GM12878 (cell line): ENCODE results near the gene PHF21B. TPM values are rescaled to one million over a fixed set of nuclear protein-coding genes. Genes with fewer than 3 reads are reported as not detected.

Experiments used
- ATAC-seq: fragments of 200-7000 bp; cut with Tn5 transposase; 3 replicates; pipeline ENCODE4 v1.9.1; 2020; ENCODE audit warnings: mild to moderate bottlenecking, moderate library complexity
- BruUV-seq: library from RNA; stranded (reverse); fragments of 400-500 nt; replicated peaks from 2 replicates; lab custom pipeline; 2021; lab: Mats Ljungman, UMichigan
- CTCF ChIA-PET: fragments of 300-600 bp; sonication (Branson Sonifier 250); formaldehyde crosslinking; extraction: SDS; loops from one replicate; lab custom pipeline; 2021; ENCODE audit warnings: inconsistent platforms; lab: Yijun Ruan, JAX
- POLR2A ChIA-PET: fragments of 350-600 bp; formaldehyde crosslinking; extraction: SDS; loops from one replicate; lab custom pipeline; 2021; ENCODE audit warnings: inconsistent platforms; lab: Charles Lee
- RAD21 ChIA-PET: fragments of 300-600 bp; sonication (Branson Sonifier 250); formaldehyde crosslinking; loops from one replicate; lab custom pipeline; 2023; ENCODE audit warnings: antibody characterized with exemption; ENCODE audit not compliant: unreplicated experiment; lab: Charles Lee
- SMC1A ChIA-PET: fragments of 300-600 bp; sonication (Branson Sonifier 250); formaldehyde crosslinking; loops from one replicate; lab custom pipeline; 2023; ENCODE audit not compliant: unreplicated experiment, uncharacterized antibody; lab: Charles Lee
- DNase-seq: peaks from one replicate; pipeline ENCODE4 v3.0.0-alpha.2; 2011; ENCODE audit warnings: low read depth, low spot score
- FAIRE-seq: peaks from 3 replicates; lab custom pipeline; 2011; peaks lifted over from hg19 to GRCh38; lab: Jason Lieb, UNC
- H2AFZ ChIP-seq: 2 replicates; pipeline ENCODE4 v1.6.0; 2011; ENCODE audit warnings: low read depth, low read length, control low read depth; ENCODE audit not compliant: control insufficient read depth
- H3K27ac ChIP-seq: 2 replicates; pipeline ENCODE4 v1.5.1; 2011; ENCODE audit warnings: control low read depth; ENCODE audit not compliant: control insufficient read depth, insufficient read depth
- H3K27me3 ChIP-seq, 2 experiments: replicated peaks in 1 of 2; 2 replicates each; pipeline versions ENCODE4 v1.6.0 to v1.6.1; 2011; ENCODE audit warnings: low read length in 1 of 2; ENCODE audit not compliant: control insufficient read depth in 2 of 2, insufficient read depth in 2 of 2
- H3K36me3 ChIP-seq, 2 experiments: 2 replicates each; pipeline ENCODE4 v1.5.1; 2011; ENCODE audit warnings: low read length in 1 of 2; ENCODE audit not compliant: control insufficient read depth in 2 of 2, insufficient read depth in 2 of 2
- H3K4me1 ChIP-seq: 2 replicates; pipeline ENCODE4 v1.6.1; 2011; ENCODE audit warnings: mild to moderate bottlenecking, low read length, moderate library complexity, mixed read lengths; ENCODE audit not compliant: control insufficient read depth, insufficient read depth
- H3K4me2 ChIP-seq: 2 replicates; pipeline ENCODE4 v1.6.0; 2011; ENCODE audit warnings: control low read depth; ENCODE audit not compliant: control insufficient read depth, insufficient read depth
- H3K4me3 ChIP-seq: fragments of 200-600 bp; sonication (generic); 2 replicates; pipeline ENCODE4 v1.5.1; 2016
- H3K79me2 ChIP-seq: 2 replicates; pipeline ENCODE4 v1.6.0; 2011; ENCODE audit warnings: low read length; ENCODE audit not compliant: control insufficient read depth, insufficient read depth
- H3K9ac ChIP-seq: 2 replicates; pipeline ENCODE4 v1.8.0; 2011; ENCODE audit warnings: low read length, control low read depth, mixed read lengths; ENCODE audit not compliant: control insufficient read depth, insufficient read depth
- H3K9me3 ChIP-seq: replicated peaks from 3 replicates; pipeline ENCODE4 v1.5.1; 2011; ENCODE audit warnings: mild to moderate bottlenecking, low read length; ENCODE audit not compliant: control insufficient read depth, insufficient read depth
- H4K20me1 ChIP-seq: 2 replicates; pipeline ENCODE4 v1.6.0; 2011; ENCODE audit not compliant: control insufficient read depth, insufficient read depth
- ASH2L ChIP-seq: fragments of 300-600, 200-600 bp; sonication (generic); IDR thresholded peaks from 2 replicates; pipeline ENCODE4 v1.6.1; 2017; ENCODE audit warnings: low read depth, mild to moderate bottlenecking, borderline replicate concordance
- BACH1 ChIP-seq: fragments of 450-650 bp; IDR thresholded peaks from 2 replicates; pipeline ENCODE4 v1.6.1; 2017; ENCODE audit warnings: mild to moderate bottlenecking, borderline replicate concordance
- BMI1 ChIP-seq: fragments of 450-650 bp; IDR thresholded peaks from 2 replicates; pipeline ENCODE4 v1.6.1; 2016; ENCODE audit warnings: mild to moderate bottlenecking, moderate library complexity, borderline replicate concordance
- CEBPZ ChIP-seq: fragments of 150-350 bp; IDR thresholded peaks from 2 replicates; pipeline ENCODE4 v1.6.1; 2016; ENCODE audit warnings: low read depth, low read length
- CHD2 ChIP-seq: IDR thresholded peaks from 2 replicates; pipeline ENCODE4 v1.6.1; 2011; ENCODE audit warnings: low read depth, low read length, improper control_type of control experiment, borderline replicate concordance
- CTCF ChIP-seq, 3 experiments: IDR thresholded peaks in 2 of 3; conservative IDR thresholded peaks in 1 of 3; 2 replicates each; pipeline ENCODE4 v1.5.1; 2011; ENCODE audit warnings: low read depth in 3 of 3, low read length in 3 of 3, mild to moderate bottlenecking in 3 of 3, control low read depth in 2 of 3, moderate library complexity in 2 of 3, inconsistent platforms in 1 of 3, mixed read lengths in 1 of 3; ENCODE audit not compliant: control insufficient read depth in 2 of 3, insufficient read depth in 1 of 3; ENCODE audit errors: extremely low read depth in 1 of 3
- ELK1 ChIP-seq: IDR thresholded peaks from 2 replicates; pipeline ENCODE4 v1.6.1; 2012; ENCODE audit warnings: low read depth, low read length, improper control_type of control experiment
- IKZF1 ChIP-seq: fragments of 450-650 bp; conservative IDR thresholded peaks from 2 replicates; pipeline ENCODE4 v1.6.1; 2017; ENCODE audit warnings: antibody characterized with exemption, mild to moderate bottlenecking
- NKRF ChIP-seq: fragments of 450-650 bp; conservative IDR thresholded peaks from 2 replicates; pipeline ENCODE4 v1.6.1; 2017; ENCODE audit warnings: mild to moderate bottlenecking, moderate library complexity
- PAX5 ChIP-seq: IDR thresholded peaks from 2 replicates; pipeline ENCODE4 v1.6.1; 2011; ENCODE audit warnings: low read depth, low read length, borderline replicate concordance
- POLR2AphosphoS2 ChIP-seq: IDR thresholded peaks from 2 replicates; pipeline ENCODE4 v1.6.1; 2011; ENCODE audit warnings: low read depth, mild to moderate bottlenecking, low read length, improper control_type of control experiment, moderate library complexity
- RBBP5 ChIP-seq: fragments of 200-600 bp; sonication (generic); conservative IDR thresholded peaks from 2 replicates; pipeline ENCODE4 v1.6.1; 2016
- SIN3A ChIP-seq: IDR thresholded peaks from 2 replicates; pipeline ENCODE4 v1.6.1; 2012; ENCODE audit warnings: low read depth, low read length, improper control_type of control experiment
- SMARCA5 ChIP-seq: fragments of 450-650 bp; IDR thresholded peaks from 2 replicates; pipeline ENCODE4 v1.6.1; 2017; ENCODE audit warnings: mild to moderate bottlenecking
- SUZ12 ChIP-seq: fragments of 200-600 bp; sonication (generic); IDR thresholded peaks from one replicate; pipeline ENCODE4 v1.6.1; 2018; ENCODE audit warnings: antibody characterized with exemption, mild to moderate bottlenecking; ENCODE audit not compliant: unreplicated experiment
- ZSCAN29 ChIP-seq: fragments of 450-650 bp; IDR thresholded peaks from 2 replicates; pipeline ENCODE4 v1.6.1; 2017; ENCODE audit warnings: mild to moderate bottlenecking, moderate library complexity
- WGBS: methylation state at CpG from one replicate; pipeline ENCODE4 v1.1.6; 2016; ENCODE audit warnings: low lambda C conversion rate; ENCODE audit not compliant: insufficient replicate concordance, insufficient coverage; ENCODE audit errors: missing lambda C conversion rate; 5-methylcytosine and 5-hydroxymethylcytosine counted together
- in situ Hi-C: fragments of 300-500 bp; cut with MboI; formaldehyde crosslinking; loops from 9 replicates; pipeline ENCODE4 v1.14.3; 2018; ENCODE audit warnings: mixed read lengths
- intact Hi-C: fragments of 100-400 bp; cut with micrococcal nuclease; formaldehyde crosslinking; loops from one replicate; pipeline ENCODE4 v1.14.2; 2022; ENCODE audit not compliant: unreplicated experiment
- polyA plus RNA-seq, 11 experiments: library from polyadenylated mRNA; depleted of rRNA in 4 of 11; unstranded in 6 of 11; stranded (reverse) in 5 of 11; fragments of >200 nt; fragmentation: Nextera tagmentation in 4 of 11; fragmentation: Illumina TruSeq in 1 of 11; extraction: Ambion mirVana in 4 of 11; extraction: Trizol in 1 of 11; gene quantifications; 1 replicate in 1 of 11; 2 replicates in 10 of 11; pipeline versions ENCODE4 v1.2.1 to v1.2.3, GENCODE V29; 2011 to 2016; ENCODE audit warnings: inconsistent platforms in 2 of 11, missing spikeins in 2 of 11, low read depth in 1 of 11
- total RNA-seq, 4 experiments: library from RNA; depleted of rRNA in 3 of 4; stranded (reverse); fragments of >200 nt in 3 of 4; fragmentation: Illumina TruSeq in 1 of 4; extraction: Trizol in 1 of 4; gene quantifications; 2 replicates each; pipeline versions ENCODE4 v1.2.1 to v1.2.3, GENCODE V29; 2013 to 2021

PHF21B gene
- total and polyA plus RNA-seq, 10 of the 15 experiments (the other 5 are each of a cell fraction or from before 2014, with no cell fraction given): 0.03 to 0.35 TPM; not detected in 8

- TF ChIP-seq NKRF (no peak), ELK1 (no peak), PAX5 (no peak), ASH2L (no peak), IKZF1 (no peak), RBBP5 (no peak), SUZ12 (no peak)
Observed at GRCh38 chr22:44941207-44941606, 68.6 kb downstream of the PHF21B start (continued).

- Histone ChIP-seq H3K9ac (no peak overlapping the region), H2AFZ (no peak overlapping the region), H3K27ac (no peak overlapping the region), H4K20me1 (no peaks in the 10 kb centered on the region), H3K9me3 (no peaks in the 10 kb centered on the region), H3K4me1 (no peaks in the 10 kb centered on the region), H3K27me3 (peaks cover 2 to 10% of the 10 kb centered on the region in 2 experiments; a peak in 3 of 4 replicates), H3K36me3 (no peaks in the 10 kb centered on the region; a peak in 1 of 4 replicates), H3K4me2 (no peak overlapping the region), H3K4me3 (no peak overlapping the region), H3K79me2 (no peaks in the 10 kb centered on the region)
- ChIA-PET RAD21 (no interaction called here), POLR2A (no interaction called here), SMC1A (no interaction called here), CTCF (no interaction called here)
- WGBS: 41% methylated on average over 11 of the region's 11 CpGs
- DNase-seq (no peak), FAIRE-seq (no peak), ATAC-seq (no peak)
- intact Hi-C loops (no loop called here), in situ Hi-C loops (no loop called here)
- BruUV-seq: no TSS peak
- TF ChIP-seq CHD2 (no peak), ZSCAN29 (no peak), POLR2AphosphoS2 (no peak), BACH1 (no peak), SIN3A (no peak), CEBPZ (no peak), CTCF (IDR thresholded peaks at IDR 0.05 in 2 of 3, conservative IDR thresholded peaks at IDR 0.05 in 1 of 3; ENCODE audit: control insufficient read depth in 2 of 3, extremely low read depth in 1 of 3, insufficient read depth in 1 of 3, low read depth in 3 of 3, low read length in 3 of 3) (no peak), BMI1 (no peak), SMARCA5 (no peak)
Observed at GRCh38 chr22:44940130-44940529, 69.7 kb downstream of the PHF21B start.
